Measurements from ENCODE around the gene TMEM134.

- TF ChIP-seq, protein P1, sequence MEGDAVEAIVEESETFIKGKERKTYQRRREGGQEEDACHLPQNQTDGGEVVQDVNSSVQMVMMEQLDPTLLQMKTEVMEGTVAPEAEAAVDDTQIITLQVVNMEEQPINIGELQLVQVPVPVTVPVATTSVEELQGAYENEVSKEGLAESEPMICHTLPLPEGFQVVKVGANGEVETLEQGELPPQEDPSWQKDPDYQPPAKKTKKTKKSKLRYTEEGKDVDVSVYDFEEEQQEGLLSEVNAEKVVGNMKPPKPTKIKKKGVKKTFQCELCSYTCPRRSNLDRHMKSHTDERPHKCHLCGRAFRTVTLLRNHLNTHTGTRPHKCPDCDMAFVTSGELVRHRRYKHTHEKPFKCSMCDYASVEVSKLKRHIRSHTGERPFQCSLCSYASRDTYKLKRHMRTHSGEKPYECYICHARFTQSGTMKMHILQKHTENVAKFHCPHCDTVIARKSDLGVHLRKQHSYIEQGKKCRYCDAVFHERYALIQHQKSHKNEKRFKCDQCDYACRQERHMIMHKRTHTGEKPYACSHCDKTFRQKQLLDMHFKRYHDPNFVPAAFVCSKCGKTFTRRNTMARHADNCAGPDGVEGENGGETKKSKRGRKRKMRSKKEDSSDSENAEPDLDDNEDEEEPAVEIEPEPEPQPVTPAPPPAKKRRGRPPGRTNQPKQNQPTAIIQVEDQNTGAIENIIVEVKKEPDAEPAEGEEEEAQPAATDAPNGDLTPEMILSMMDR (IDR thresholded peaks at IDR 0.05): no peak
- TF ChIP-seq POLR2A (IDR thresholded peaks at IDR 0.05): no peak
- TF ChIP-seq POLR2AphosphoS5 (IDR thresholded peaks at IDR 0.05): no peak
Observed at GRCh38 chr11:67440229-67441097, 28.6 kb downstream of the TMEM134 start.
